Right atrium auricular region (tissue), 2 donors: ENCODE data around the gene PACRGL. TPM values are rescaled to one million over a fixed set of nuclear protein-coding genes. Genes with fewer than 3 reads are reported as not detected.

Source experiments
- DNase-seq: peaks from one replicate; pipeline ENCODE4 v3.0.0-alpha.2; 2019; ENCODE audit warnings: low spot score
- H3K27ac ChIP-seq, 2 donors: fragments of 200-600 bp; sonication (generic); 1 replicate in 1 of 2; 2 replicates in 1 of 2; pipeline ENCODE4 v1.5.1; 2016 to 2019
- H3K27me3 ChIP-seq, 2 donors: fragments of 200-600 bp; sonication (generic); one replicate each; pipeline versions ENCODE4 v1.5.1 to v1.6.0; 2017 to 2019
- H3K36me3 ChIP-seq: fragments of 200-600 bp; sonication (generic); one replicate; pipeline ENCODE4 v1.5.1; 2016
- H3K4me1 ChIP-seq, 2 donors: fragments of 200-600 bp; sonication (generic); one replicate each; pipeline versions ENCODE4 v1.5.1 to v1.6.0; 2017 to 2019
- H3K4me3 ChIP-seq, 2 donors: fragments of 200-600 bp; sonication (generic); 1 replicate in 1 of 2; 2 replicates in 1 of 2; pipeline ENCODE4 v1.5.1; 2017 to 2019; ENCODE audit warnings: mild to moderate bottlenecking in 1 of 2, moderate library complexity in 1 of 2
- H3K9me3 ChIP-seq, 2 donors: fragments of 200-600 bp; sonication (generic); one replicate each; pipeline ENCODE4 v1.5.1; 2019
- CTCF ChIP-seq, 2 donors: fragments of 200-600 bp; sonication (generic); IDR thresholded peaks; one replicate each; pipeline ENCODE4 v1.5.1; 2019; ENCODE audit warnings: antibody characterized with exemption in 2 of 2
- total RNA-seq, 2 donors: library from RNA; depleted of rRNA; stranded (reverse); fragments of >200 nt; gene quantifications; one replicate each; pipeline ENCODE4 v1.1.0, GENCODE V29; 2016

Gene PACRGL
- total RNA-seq, 2 donors from 2014 or later: 12.1 to 13.7 TPM

DNA sequence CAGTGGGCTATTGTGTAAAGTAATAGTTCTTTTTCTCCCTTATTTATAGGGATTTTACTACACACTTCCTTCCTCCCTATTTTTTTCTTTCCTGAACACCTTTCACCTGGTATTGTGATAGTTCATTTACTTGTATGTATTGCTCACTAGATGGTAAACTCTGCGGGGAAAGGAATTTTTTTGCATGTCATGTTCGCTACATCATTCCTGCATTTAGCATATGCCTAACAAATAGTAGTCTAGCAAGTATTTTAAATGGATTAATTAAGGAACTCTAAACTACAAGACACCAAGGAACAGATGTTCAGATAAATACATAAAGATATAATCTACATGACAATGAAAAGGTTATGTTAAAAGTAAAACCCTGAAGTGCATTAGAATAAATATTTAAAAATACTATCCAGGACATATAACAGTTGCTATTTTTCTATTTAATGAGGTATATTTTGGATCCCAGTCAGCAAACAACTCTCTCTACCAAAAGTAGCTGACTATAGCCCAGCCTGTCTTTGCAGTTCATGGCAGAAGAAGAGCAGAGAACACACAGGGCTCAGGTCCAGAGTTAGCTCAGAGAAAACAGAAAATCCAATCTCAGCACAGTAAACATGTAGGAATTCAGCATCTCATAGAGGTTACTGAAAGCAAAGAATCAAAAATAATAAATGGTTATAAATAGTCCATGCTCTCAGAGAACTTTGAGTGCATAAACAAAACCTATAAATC, 87.8 kb downstream of the PACRGL start:
- no peak for DNase-seq
- Histone ChIP-seq H3K9me3 (peaks cover 0 to 3% of the 10 kb centered on the region in 2 donors), H3K27me3 (no peaks in the 10 kb centered on the region), H3K36me3 (no peaks in the 10 kb centered on the region), H3K4me3 (no peak overlapping the region), H3K4me1 (no peaks in the 10 kb centered on the region), H3K27ac (no peak overlapping the region)
- no peak for TF ChIP-seq CTCF (IDR thresholded peaks at IDR 0.05)
